H1 (cell line): ENCODE data around the gene ZNF134. TPM values are rescaled to one million over a fixed set of nuclear protein-coding genes. Genes with fewer than 3 reads are reported as not detected.

ENCODE experiments used
- CTCF ChIA-PET: fragments of 300-600 bp; sonication (Branson Sonifier 250); formaldehyde crosslinking; loops from one replicate; lab custom pipeline; 2021; ENCODE audit not compliant: partially characterized antibody; lab: Charles Lee
- POLR2A ChIA-PET: fragments of 300-600 bp; sonication (Branson Sonifier 250); formaldehyde crosslinking; loops from one replicate; lab custom pipeline; 2021; ENCODE audit warnings: inconsistent platforms; ENCODE audit not compliant: partially characterized antibody; lab: Charles Lee
- DNase-seq, 2 experiments: peaks; one replicate each; pipeline versions ENCODE4 v3.0.0 to v3.0.0-alpha.2; 2010 to 2022; ENCODE audit warnings: low spot score in 2 of 2, low read depth in 1 of 2, mixed read lengths in 1 of 2
- FAIRE-seq: peaks from 2 replicates; lab custom pipeline; 2011; peaks lifted over from hg19 to GRCh38; lab: Jason Lieb, UNC
- H2AFZ ChIP-seq: 2 replicates; pipeline ENCODE4 v1.8.1; 2012; ENCODE audit warnings: low read length, inconsistent platforms
- H2AK5ac ChIP-seq: 2 replicates; pipeline ENCODE4 v1.6.1; 2013; ENCODE audit warnings: low read depth, low read length
- H2BK120ac ChIP-seq: replicated peaks from 2 replicates; pipeline ENCODE3; 2013; ENCODE audit warnings: low read depth, low read length, inconsistent platforms
- H2BK12ac ChIP-seq: 2 replicates; pipeline ENCODE4 v1.6.1; 2013; ENCODE audit warnings: low read depth, low read length
- H2BK15ac ChIP-seq: 2 replicates; pipeline ENCODE4 v1.6.1; 2013; ENCODE audit warnings: low read length
- H2BK20ac ChIP-seq: 2 replicates; pipeline ENCODE4 v1.6.1; 2013; ENCODE audit warnings: low read length
- H2BK5ac ChIP-seq: 2 replicates; pipeline ENCODE4 v1.6.1; 2013; ENCODE audit warnings: low read depth, low read length
- H3K14ac ChIP-seq: 2 replicates; pipeline ENCODE4 v1.6.1; 2013; ENCODE audit warnings: inconsistent platforms; ENCODE audit not compliant: insufficient read length
- H3K18ac ChIP-seq: 2 replicates; pipeline ENCODE4 v1.6.1; 2013; ENCODE audit warnings: low read length; ENCODE audit errors: extremely low read depth
- H3K23ac ChIP-seq: 2 replicates; pipeline ENCODE4 v1.6.1; 2013; ENCODE audit warnings: inconsistent platforms; ENCODE audit not compliant: insufficient read length
- H3K23me2 ChIP-seq: 2 replicates; pipeline ENCODE4 v1.6.1; 2013; ENCODE audit warnings: low read depth, low read length
- H3K27ac ChIP-seq: 2 replicates; pipeline ENCODE4 v1.6.1; 2011; ENCODE audit warnings: low read depth, low read length, inconsistent platforms
- H3K27me3 ChIP-seq, 4 experiments: replicated peaks in 1 of 4; 1 replicate in 1 of 4; 2 replicates in 3 of 4; pipeline versions ENCODE4 v1.6.1 to v1.8.1; 2011 to 2013; ENCODE audit warnings: low read length in 3 of 4, mild to moderate bottlenecking in 3 of 4, inconsistent platforms in 2 of 4, mixed read lengths in 2 of 4, moderate library complexity in 1 of 4; ENCODE audit not compliant: control insufficient read depth in 3 of 4, insufficient read depth in 3 of 4; ENCODE audit errors: extremely low read depth in 1 of 4
- H3K36me3 ChIP-seq, 4 experiments: 2 replicates each; pipeline versions ENCODE4 v1.6.1 to v1.8.1; 2011 to 2013; ENCODE audit warnings: mild to moderate bottlenecking in 4 of 4, low read length in 3 of 4, moderate library complexity in 2 of 4, control low read depth in 1 of 4, inconsistent platforms in 1 of 4; ENCODE audit not compliant: insufficient read depth in 4 of 4, control insufficient read depth in 2 of 4
- H3K4ac ChIP-seq: replicated peaks from 2 replicates; pipeline ENCODE3; 2013; ENCODE audit warnings: low read length, low read depth, mixed read lengths, inconsistent platforms; ENCODE audit not compliant: insufficient read length
- H3K4me1 ChIP-seq, 4 experiments: replicated peaks in 1 of 4; 1 replicate in 1 of 4; 2 replicates in 3 of 4; pipeline versions ENCODE4 v1.6.1 to v1.8.1; 2011 to 2013; ENCODE audit warnings: low read length in 3 of 4, inconsistent platforms in 2 of 4, mixed read lengths in 1 of 4; ENCODE audit not compliant: insufficient read depth in 4 of 4, control insufficient read depth in 3 of 4
- H3K4me2 ChIP-seq, 2 experiments: 2 replicates each; pipeline versions ENCODE4 v1.6.1 to v1.8.1; 2011 to 2013; ENCODE audit warnings: low read depth in 2 of 2, low read length in 2 of 2, control low read depth in 1 of 2, inconsistent platforms in 1 of 2, mild to moderate bottlenecking in 1 of 2; ENCODE audit not compliant: insufficient read depth in 1 of 2
- H3K4me3 ChIP-seq, 4 experiments: fragments of 200-600, 300-600 bp in 1 of 4; sonication (generic), shearing (Covaris generic), sonication (Bioruptor Twin) in 1 of 4; 2 replicates each; pipeline versions ENCODE4 v1.5.1 to v1.8.1; 2011 to 2016; ENCODE audit warnings: low read length in 4 of 4, low read depth in 3 of 4, control low read depth in 2 of 4, inconsistent platforms in 2 of 4, mild to moderate bottlenecking in 2 of 4, mixed read lengths in 1 of 4, moderate library complexity in 1 of 4; ENCODE audit not compliant: insufficient read depth in 2 of 4; ENCODE audit errors: extremely low read depth in 1 of 4
- H3K56ac ChIP-seq: replicated peaks from 2 replicates; pipeline ENCODE3; 2013; ENCODE audit warnings: low read depth, mild to moderate bottlenecking, mixed read lengths, low read length, inconsistent platforms; ENCODE audit not compliant: insufficient read length
- H3K79me1 ChIP-seq: 2 replicates; pipeline ENCODE4 v1.6.1; 2013; ENCODE audit warnings: low read depth, low read length, control low read depth
- H3K79me2 ChIP-seq, 2 experiments: 2 replicates each; pipeline versions ENCODE4 v1.6.1 to v1.8.1; 2012 to 2013; ENCODE audit warnings: low read length in 2 of 2, mild to moderate bottlenecking in 2 of 2, inconsistent platforms in 1 of 2; ENCODE audit not compliant: insufficient read depth in 2 of 2, control insufficient read depth in 1 of 2
- H3K9ac ChIP-seq, 4 experiments: replicated peaks in 1 of 4; 1 replicate in 1 of 4; 2 replicates in 3 of 4; pipeline versions ENCODE4 v1.6.1 to v1.8.1; 2011 to 2013; ENCODE audit warnings: low read depth in 3 of 4, low read length in 3 of 4, control low read depth in 2 of 4, mild to moderate bottlenecking in 2 of 4, moderate library complexity in 2 of 4, inconsistent platforms in 1 of 4; ENCODE audit errors: extremely low read depth in 1 of 4
- H3K9me3 ChIP-seq, 2 experiments: 2 replicates each; pipeline versions ENCODE4 v1.6.1 to v1.8.1; 2012 to 2013; ENCODE audit warnings: mild to moderate bottlenecking in 2 of 2, moderate library complexity in 2 of 2, control low read depth in 1 of 2, inconsistent platforms in 1 of 2, low read depth in 1 of 2, low read length in 1 of 2, mixed read lengths in 1 of 2; ENCODE audit not compliant: insufficient read depth in 2 of 2
- H4K20me1 ChIP-seq, 2 experiments: replicated peaks in 1 of 2; 2 replicates each; pipeline versions ENCODE3 to v1.8.1; 2011 to 2013; ENCODE audit warnings: inconsistent platforms in 2 of 2, low read length in 2 of 2, mild to moderate bottlenecking in 1 of 2; ENCODE audit not compliant: insufficient read depth in 2 of 2, control insufficient read depth in 1 of 2
- H4K5ac ChIP-seq: 2 replicates; pipeline ENCODE4 v1.6.1; 2013; ENCODE audit warnings: low read length, low read depth, mixed read lengths, inconsistent platforms; ENCODE audit not compliant: insufficient read length
- H4K8ac ChIP-seq: 2 replicates; pipeline ENCODE4 v1.8.0; 2013; ENCODE audit warnings: mild to moderate bottlenecking, moderate library complexity, low read length, inconsistent platforms; ENCODE audit not compliant: insufficient read depth; ENCODE audit errors: extremely low read depth
- H4K91ac ChIP-seq: replicated peaks from 2 replicates; pipeline ENCODE3; 2013; ENCODE audit warnings: low read length, mixed read lengths, inconsistent platforms; ENCODE audit not compliant: insufficient read length
- ATF3 ChIP-seq: IDR thresholded peaks from 2 replicates; pipeline ENCODE4 v1.6.1; 2011; ENCODE audit warnings: low read depth, mild to moderate bottlenecking, low read length; ENCODE audit not compliant: insufficient read depth
- BCL11A ChIP-seq, 2 experiments: IDR thresholded peaks; one replicate each; pipeline ENCODE4 v1.6.1; 2011; ENCODE audit warnings: low read depth in 2 of 2, low read length in 2 of 2, mild to moderate bottlenecking in 2 of 2
- CREB1 ChIP-seq: IDR thresholded peaks from 2 replicates; pipeline ENCODE4 v1.6.1; 2012; ENCODE audit warnings: inconsistent platforms
- GABPA ChIP-seq: IDR thresholded peaks from 2 replicates; pipeline ENCODE4 v1.6.1; 2011; ENCODE audit warnings: mild to moderate bottlenecking, low read length, moderate library complexity, borderline replicate concordance; ENCODE audit not compliant: insufficient read depth
- POLR2A ChIP-seq, 2 experiments: IDR thresholded peaks; 1 replicate in 1 of 2; 2 replicates in 1 of 2; pipeline ENCODE4 v1.6.1; 2011; ENCODE audit warnings: low read depth in 2 of 2, low read length in 2 of 2, mild to moderate bottlenecking in 2 of 2; ENCODE audit errors: control extremely low read depth in 1 of 2
- RNF2 ChIP-seq: fragments of 200-900, 300-1000 bp; sonication (generic); IDR thresholded peaks from 2 replicates; pipeline ENCODE4 v1.7.1; 2016; ENCODE audit warnings: borderline replicate concordance, low read depth, mild to moderate bottlenecking, antibody characterized with exemption, low read length; ENCODE audit not compliant: poor library complexity, severe bottlenecking; ENCODE audit errors: missing control alignments
- SIX5 ChIP-seq: IDR thresholded peaks from 2 replicates; pipeline ENCODE4 v1.6.1; 2011; ENCODE audit warnings: mild to moderate bottlenecking, low read depth, low read length
- TAF1 ChIP-seq: IDR thresholded peaks from 2 replicates; pipeline ENCODE4 v1.6.1; 2011; ENCODE audit warnings: mild to moderate bottlenecking, low read depth, low read length
- TEAD4 ChIP-seq: IDR thresholded peaks from 2 replicates; pipeline ENCODE4 v1.6.1; 2012; ENCODE audit warnings: low read depth, low read length, inconsistent platforms, mixed read lengths
- WGBS, 2 experiments: shearing (Covaris generic) in 1 of 2; methylation state at CpG; one replicate each; pipeline versions ENCODE4 v1.1.6 to v1.1.7; 2013 to 2015; ENCODE audit warnings: low lambda C conversion rate in 2 of 2, mixed read lengths in 2 of 2, inconsistent platforms in 1 of 2, low coverage in 1 of 2, missing lambda C conversion rate in 1 of 2; ENCODE audit not compliant: insufficient replicate concordance in 2 of 2, insufficient coverage in 1 of 2, insufficient read length in 1 of 2; ENCODE audit errors: extremely low coverage in 1 of 2, missing lambda C conversion rate in 1 of 2; 5-methylcytosine and 5-hydroxymethylcytosine counted together
- polyA plus RNA-seq, 7 experiments: library from polyadenylated mRNA; depleted of rRNA in 3 of 7; stranded (reverse) in 5 of 7; unstranded in 2 of 7; fragments of >200 nt in 5 of 7; fragments of 200-250 nt in 2 of 7; gene quantifications; 1 replicate in 5 of 7; 2 replicates in 1 of 7; 4 replicates in 1 of 7; pipeline versions ENCODE4 v1.2.1 to v1.2.3, GENCODE V29; 2011 to 2013; ENCODE audit warnings: missing spikeins in 2 of 7, mixed read lengths in 2 of 7
- total RNA-seq: library from RNA; stranded (reverse); fragmentation: NEBNext Ultra II Directional; extraction: Animal tissue kit (Norgen Biotek cat#: 25700); gene quantifications from 2 replicates; pipeline ENCODE4 v1.2.1, GENCODE V29; 2021

ZNF134 gene
- total and polyA plus RNA-seq, 2 of the 8 experiments (the other 6 are each of a cell fraction or from before 2014, with no cell fraction given) = 16.6 to 54.6 TPM

- Histone ChIP-seq H3K27ac (peak within 1 kb of the TSS; percentile 80; the same call in 1 of the 2 replicates), H3K18ac (peak within 1 kb of the TSS; percentile 66), H3K4me3 (peak within 1 kb of the TSS; percentile 87 to 95 (median 93)), H4K5ac (peak within 1 kb of the TSS; percentile 49), H3K9ac (peak within 1 kb of the TSS; percentile 83 to 91 (median 84)), H2AK5ac (peak within 1 kb of the TSS; percentile 54; the same call in 1 of the 2 replicates), H3K36me3 (peaks cover 10 to 31% (median 22%) of the 10 kb centered on the region in 4 experiments), H3K9me3 (peaks cover 20 to 28% of the 10 kb centered on the region in 2 experiments), H3K27me3 (peaks cover 0 to 5% (median 2%) of the 10 kb centered on the region in 4 experiments; a peak in 2 of 7 replicates), H3K56ac (peak within 1 kb of the TSS; percentile 51), H3K79me2 (peaks cover 11 to 40% of the 10 kb centered on the region in 2 experiments), H2BK20ac (peak within 1 kb of the TSS; percentile 64; the same call in 1 of the 2 replicates), H3K14ac (no peak within 1 kb of the TSS), H3K79me1 (peaks cover 19% of the 10 kb centered on the region), H4K8ac (peak within 1 kb of the TSS; percentile 98; the same call in 1 of the 2 replicates), H2BK5ac (peak within 1 kb of the TSS; percentile 98), H3K4me1 (peaks cover 4 to 13% (median 8%) of the 10 kb centered on the region in 4 experiments; a peak in 6 of 7 replicates), H3K4me2 (peak within 1 kb of the TSS; percentile 81 to 98), H2BK120ac (peak within 1 kb of the TSS; percentile 75), H2BK15ac (peak within 1 kb of the TSS; percentile 90; the same call in 1 of the 2 replicates), H4K91ac (peak within 1 kb of the TSS; percentile 96), H2BK12ac (peak within 1 kb of the TSS; percentile 30; the same call in 1 of the 2 replicates), H2AFZ (peak within 1 kb of the TSS; percentile 98; the same call in 1 of the 2 replicates), H3K23ac (no peak within 1 kb of the TSS), H3K4ac (peak within 1 kb of the TSS; percentile 96), H3K23me2 (peaks cover 12% of the 10 kb centered on the region; the same call in 1 of the 2 replicates), H4K20me1 (no peaks in the 10 kb centered on the region)
- CTCF ChIA-PET = no interaction called here
- 2% methylated on average over 76 of the region's 76 CpGs; no CpG with 5 or more reads in 1 of the 2 experiments for WGBS, 2 experiments
- POLR2A ChIA-PET = interaction anchor here (0.6 to 2.1 kb wide), 15 partner anchors 9 to 246 kb away, joined by 3 to 11 read pairs (median 3); partner anchors contain the start of genes ZNF134, ZNF154, ZNF211 and ZNF530
- DNase-seq (peak; percentile 90 to 92), FAIRE-seq (peak; percentile 97)
- TF ChIP-seq RNF2 = peak; percentile 80
- no peak for TF ChIP-seq BCL11A (IDR thresholded peaks at IDR 0.05; ENCODE audit: low read depth in 2 of 2, low read length in 2 of 2)
- peak; percentile 84 for TF ChIP-seq TAF1
- TF ChIP-seq POLR2A (IDR thresholded peaks at IDR 0.05; ENCODE audit: control extremely low read depth in 1 of 2, low read depth in 2 of 2, low read length in 2 of 2) = peak; percentile 63 to 82; a peak in 2 of 3 replicates
- peak; percentile 96 for TF ChIP-seq CREB1
- TF ChIP-seq GABPA = peak; percentile 94; the same call in 1 of the 2 replicates
- TF ChIP-seq TEAD4 = 0 out of 2 replicates have a peak, but pooled peaks have one; percentile 12
- TF ChIP-seq ATF3 = 0 out of 2 replicates have a peak, but pooled peaks have one; percentile 24
- peak; percentile 42; the same call in 1 of the 2 replicates for TF ChIP-seq SIX5
Observed at GRCh38 chr19:57583521-57584416, 30.3 kb upstream of the ZNF134 start, which contains the start of gene ZIK1. Gene ZIK1 (plus strand): TSS chr19:57584145. CDS start chr19:57584357, 212 bp downstream.
